LNCaP clone FGC (cell line): ENCODE measurements around the gene FBXO8.

Experiments used
- DNase-seq: peaks from one replicate; pipeline ENCODE4 v3.0.0-alpha.2; 2011; ENCODE audit warnings: low read depth
- H3K4me3 ChIP-seq: 2 replicates; pipeline ENCODE4 v1.5.1; 2011; ENCODE audit warnings: mild to moderate bottlenecking, low read depth, low read length, control low read depth
- TF ChIP-seq, protein P1 (sequence below): IDR thresholded peaks from 2 replicates; pipeline ENCODE4 v1.5.1; 2012; ENCODE audit warnings: mild to moderate bottlenecking; ENCODE audit not compliant: control insufficient read depth, insufficient read depth; ENCODE audit errors: extremely low read depth

The FBXO8 gene

DNA sequence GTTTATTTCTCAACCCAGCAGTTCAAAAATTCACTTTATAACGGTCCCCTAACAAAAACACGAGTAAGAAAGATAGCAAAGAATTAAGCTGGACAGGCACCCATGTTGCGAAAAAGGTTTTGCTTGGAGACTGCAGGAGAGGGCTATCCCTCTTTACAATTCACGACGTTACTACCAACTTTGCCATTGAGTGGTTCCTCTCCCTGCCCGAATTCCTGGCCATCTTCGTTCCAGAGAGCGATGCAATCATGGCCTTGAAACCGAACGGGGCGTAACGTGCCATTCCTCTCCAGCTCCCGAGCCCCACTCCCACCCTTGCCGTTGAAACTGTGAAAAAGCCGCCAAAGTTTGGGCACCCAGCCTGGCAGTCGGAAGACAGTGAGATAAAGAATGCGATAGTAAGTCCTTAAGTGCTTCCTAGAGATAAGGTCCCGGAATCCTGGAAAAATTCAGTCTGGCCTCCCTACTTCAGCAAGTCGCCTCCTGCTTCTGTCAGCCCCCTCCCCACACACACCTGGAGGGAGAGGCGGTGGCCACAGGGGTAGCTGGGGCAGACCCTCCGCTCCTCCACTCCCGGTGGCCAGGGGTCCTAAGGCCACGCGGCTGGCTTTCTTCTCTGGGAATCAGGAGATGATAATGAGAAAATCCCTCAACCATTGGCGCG, 65.2 kb downstream of the FBXO8 start:
- H3K4me3 ChIP-seq, result no peak overlapping the region
- DNase-seq, result no peak
- TF ChIP-seq, protein P1, sequence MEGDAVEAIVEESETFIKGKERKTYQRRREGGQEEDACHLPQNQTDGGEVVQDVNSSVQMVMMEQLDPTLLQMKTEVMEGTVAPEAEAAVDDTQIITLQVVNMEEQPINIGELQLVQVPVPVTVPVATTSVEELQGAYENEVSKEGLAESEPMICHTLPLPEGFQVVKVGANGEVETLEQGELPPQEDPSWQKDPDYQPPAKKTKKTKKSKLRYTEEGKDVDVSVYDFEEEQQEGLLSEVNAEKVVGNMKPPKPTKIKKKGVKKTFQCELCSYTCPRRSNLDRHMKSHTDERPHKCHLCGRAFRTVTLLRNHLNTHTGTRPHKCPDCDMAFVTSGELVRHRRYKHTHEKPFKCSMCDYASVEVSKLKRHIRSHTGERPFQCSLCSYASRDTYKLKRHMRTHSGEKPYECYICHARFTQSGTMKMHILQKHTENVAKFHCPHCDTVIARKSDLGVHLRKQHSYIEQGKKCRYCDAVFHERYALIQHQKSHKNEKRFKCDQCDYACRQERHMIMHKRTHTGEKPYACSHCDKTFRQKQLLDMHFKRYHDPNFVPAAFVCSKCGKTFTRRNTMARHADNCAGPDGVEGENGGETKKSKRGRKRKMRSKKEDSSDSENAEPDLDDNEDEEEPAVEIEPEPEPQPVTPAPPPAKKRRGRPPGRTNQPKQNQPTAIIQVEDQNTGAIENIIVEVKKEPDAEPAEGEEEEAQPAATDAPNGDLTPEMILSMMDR, result no peak

DNA sequence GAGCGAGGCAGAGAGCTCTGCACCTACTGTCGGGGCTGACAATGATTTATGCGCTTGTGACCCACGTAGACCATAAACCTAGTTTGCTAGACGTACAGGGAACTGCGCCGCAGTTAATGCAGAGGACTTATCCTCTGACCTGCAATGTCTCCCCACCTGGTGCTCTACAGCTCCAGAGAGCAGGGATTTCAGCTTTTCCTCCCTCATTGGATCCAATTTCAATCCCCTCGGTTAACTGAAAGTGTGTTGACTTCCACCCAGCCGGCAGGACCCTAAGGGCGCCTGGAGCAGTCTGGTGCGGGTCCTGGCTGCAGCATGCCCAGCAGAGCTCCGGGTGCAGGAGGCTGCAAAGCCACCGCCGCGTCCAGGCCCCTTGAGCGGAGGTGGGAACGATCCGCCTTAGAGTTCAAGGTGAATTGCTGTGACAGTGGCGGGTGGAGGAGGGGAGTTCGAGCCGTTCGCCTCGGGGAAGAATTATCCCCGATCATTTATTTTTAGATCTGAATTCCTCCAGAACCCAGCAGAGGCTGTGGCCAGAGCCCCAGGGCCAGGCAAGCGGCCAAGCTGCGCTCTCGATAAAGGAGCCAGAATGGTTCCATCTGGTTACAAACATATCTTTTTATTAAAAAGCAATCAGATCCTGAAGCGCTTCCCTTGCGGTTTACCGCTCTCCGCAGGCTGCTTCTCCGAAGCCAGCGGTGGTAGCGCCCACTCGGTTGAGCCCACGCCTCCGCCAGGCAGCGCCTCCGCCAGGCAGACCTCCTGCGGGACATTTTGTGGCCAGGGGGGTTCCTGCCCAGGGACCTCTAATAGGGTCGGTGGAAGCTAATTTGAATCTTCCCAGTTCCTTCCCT, 66.0 kb downstream of the FBXO8 start:
- DNase-seq, result no peak
- TF ChIP-seq, protein P1, result no peak
- H3K4me3 ChIP-seq, result no peak overlapping the region

DNA sequence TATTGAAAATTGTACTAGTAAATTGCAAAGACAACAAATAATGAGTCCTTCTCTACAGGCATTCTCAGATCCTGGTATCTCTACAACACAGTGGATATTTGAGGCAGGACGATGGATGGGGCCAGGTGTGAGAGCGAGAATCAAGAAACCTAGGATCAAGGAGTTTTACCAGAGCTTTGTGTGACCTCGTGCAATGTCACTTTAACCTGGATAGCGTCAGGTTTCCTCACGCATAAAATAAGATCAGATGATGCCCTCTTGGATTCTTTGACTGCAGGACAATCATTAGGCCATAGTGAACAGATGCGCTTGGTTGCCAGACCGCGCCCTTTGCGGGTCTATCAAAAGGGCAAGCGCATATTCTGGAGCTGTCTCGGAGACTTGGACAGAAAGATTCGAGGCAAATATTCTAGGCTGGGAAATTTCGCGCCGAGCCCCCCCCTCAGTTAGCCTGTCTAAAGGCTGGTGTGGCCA, 66.6 kb downstream of the FBXO8 start:
- H3K4me3 ChIP-seq, result no peak overlapping the region
- TF ChIP-seq, protein P1, result no peak
- no peak for DNase-seq

DNA sequence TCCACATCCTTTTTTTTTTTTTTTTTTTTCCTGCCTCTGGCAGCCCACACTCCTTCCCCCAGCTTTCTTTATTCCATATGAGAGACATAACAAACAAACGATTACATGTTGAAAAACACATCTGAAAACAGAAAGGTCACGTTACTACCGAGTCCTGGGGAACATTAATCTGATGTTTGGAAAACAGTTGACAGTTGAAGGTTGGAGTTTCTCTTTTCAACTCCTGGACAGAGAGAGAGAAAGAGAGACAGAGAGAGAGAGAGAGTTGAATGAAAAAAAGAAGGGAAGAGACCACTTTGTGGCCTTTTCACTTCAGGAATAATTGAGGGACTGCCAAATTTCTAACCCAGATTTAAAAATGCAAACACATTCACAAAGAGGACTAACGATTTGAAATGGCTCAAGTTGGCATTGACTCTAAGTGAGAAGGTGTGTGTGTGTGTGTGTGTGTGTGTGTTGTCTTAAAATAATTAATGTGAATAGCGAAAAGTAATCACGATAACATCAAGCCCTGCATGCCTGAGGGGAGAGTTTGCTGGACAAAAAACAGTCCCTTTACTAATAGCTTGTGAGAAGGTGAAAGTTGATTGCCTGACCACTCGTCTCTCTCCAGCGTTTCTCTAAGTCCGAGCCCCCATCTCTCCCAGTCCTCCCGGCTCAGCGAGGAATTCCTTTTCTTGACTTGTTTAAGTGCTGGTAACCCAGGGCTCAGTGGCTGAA, 67.3 kb downstream of the FBXO8 start:
- no peak overlapping the region for H3K4me3 ChIP-seq
- no peak for DNase-seq
- TF ChIP-seq, protein P1, result no peak

DNA sequence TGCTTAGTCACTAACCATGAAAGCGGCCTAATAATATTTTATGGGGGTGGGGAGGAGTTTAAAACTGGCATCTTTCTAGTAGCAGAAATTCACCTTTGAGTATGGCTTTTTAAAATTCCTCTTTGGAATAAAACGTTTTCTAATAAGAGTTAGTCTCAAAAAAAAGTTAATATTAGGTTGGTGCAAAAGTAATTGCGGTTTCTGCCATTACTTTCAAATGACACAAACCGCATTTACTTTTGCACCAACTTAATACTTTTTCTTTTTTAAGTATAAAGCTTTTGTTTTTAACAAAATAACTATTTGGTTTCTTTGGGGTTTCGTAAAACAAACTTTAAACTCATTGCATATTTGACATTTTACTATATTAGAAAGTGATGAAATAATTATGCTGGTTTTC, 68.4 kb downstream of the FBXO8 start:
- TF ChIP-seq, protein P1, result no peak
- H3K4me3 ChIP-seq, result no peak overlapping the region
- DNase-seq, result no peak

DNA sequence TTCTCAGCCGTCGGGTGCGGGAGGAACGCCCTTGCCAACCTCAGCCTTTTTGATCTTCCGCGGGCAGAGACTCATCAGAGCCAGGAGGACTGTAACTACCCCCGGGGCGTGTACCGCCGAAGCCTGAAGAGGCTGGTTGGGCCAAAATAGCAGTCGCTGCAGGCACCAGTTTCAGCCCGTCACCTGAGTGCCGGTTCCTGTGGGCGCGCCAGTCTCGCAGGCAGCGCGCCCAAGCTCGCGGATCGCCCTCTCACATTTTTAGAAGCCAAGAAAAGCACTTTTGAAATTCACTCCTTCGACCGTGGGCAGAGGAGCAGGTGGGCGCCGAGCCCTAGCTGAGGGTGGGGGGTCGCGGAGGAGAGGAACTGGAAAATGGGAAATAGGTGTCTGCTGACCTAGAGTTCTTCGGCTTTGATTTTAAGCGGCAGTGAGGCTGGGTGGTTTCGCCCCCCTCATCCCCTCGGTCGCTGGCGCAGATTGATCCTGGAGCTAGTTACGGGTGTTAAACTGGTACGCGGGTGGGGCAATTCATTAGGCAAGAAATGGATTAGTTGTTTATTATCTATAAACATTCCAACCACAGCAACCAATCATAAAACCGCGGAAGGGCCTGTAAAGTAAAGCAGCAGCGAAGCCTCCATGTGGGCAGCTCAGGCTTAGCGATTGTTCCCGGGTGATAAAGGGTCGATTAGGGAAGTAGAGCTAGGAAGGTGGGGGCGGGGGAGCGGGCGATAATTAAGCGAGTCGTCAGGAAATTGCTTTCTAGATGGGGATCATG, 69.2 kb downstream of the FBXO8 start:
- TF ChIP-seq, protein P1, result no peak
- H3K4me3 ChIP-seq, result no peak overlapping the region
- DNase-seq, result no peak
